Suprapubic skin (tissue), 3 donors: ENCODE measurements around the gene TTC28.

Experiments used
- POLR2A ChIP-seq, 2 donors: fragments of 450-650 bp; IDR thresholded peaks; one replicate each; pipeline ENCODE4 v1.6.1; 2017; ENCODE audit warnings: antibody characterized with exemption in 2 of 2, mild to moderate bottlenecking in 2 of 2, moderate library complexity in 2 of 2
- TF ChIP-seq, protein P1 (sequence below), 2 donors: fragments of 200-600 bp in 1 of 2; fragments of 450-650 bp in 1 of 2; sonication (generic) in 1 of 2; IDR thresholded peaks; one replicate each; pipeline ENCODE4 v1.5.1; 2016 to 2019; ENCODE audit warnings: antibody characterized with exemption in 2 of 2, mild to moderate bottlenecking in 1 of 2, moderate library complexity in 1 of 2

DNA sequence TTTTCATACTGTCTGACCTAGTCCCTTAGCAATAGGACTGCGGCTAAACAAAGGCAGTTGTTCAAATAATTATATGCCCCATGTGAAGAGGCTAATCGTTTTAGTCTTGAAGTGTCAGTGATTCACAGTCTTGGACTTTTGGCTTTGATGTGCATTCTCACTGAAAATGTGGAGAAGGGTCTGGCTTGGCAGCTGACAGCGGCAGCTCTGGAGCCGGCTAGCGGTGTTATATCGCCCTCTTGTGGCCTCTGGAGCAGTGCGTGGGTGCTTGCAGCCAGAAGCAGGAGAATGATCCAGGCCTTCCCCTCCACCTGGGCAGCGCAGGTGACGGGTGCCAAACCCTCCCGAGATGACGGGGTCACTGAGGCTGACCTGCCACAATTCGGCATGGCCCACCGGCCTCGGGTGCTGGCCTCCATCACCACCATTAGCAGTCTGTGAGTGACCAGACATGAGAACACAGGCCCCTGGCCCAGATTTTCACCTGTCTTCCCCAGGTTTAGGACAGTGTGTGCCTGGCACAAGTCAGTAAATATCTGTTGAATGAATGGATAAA, 670.3 kb downstream of the TTC28 start:
- TF ChIP-seq POLR2A (IDR thresholded peaks at IDR 0.05), result no peak
- TF ChIP-seq, protein P1, sequence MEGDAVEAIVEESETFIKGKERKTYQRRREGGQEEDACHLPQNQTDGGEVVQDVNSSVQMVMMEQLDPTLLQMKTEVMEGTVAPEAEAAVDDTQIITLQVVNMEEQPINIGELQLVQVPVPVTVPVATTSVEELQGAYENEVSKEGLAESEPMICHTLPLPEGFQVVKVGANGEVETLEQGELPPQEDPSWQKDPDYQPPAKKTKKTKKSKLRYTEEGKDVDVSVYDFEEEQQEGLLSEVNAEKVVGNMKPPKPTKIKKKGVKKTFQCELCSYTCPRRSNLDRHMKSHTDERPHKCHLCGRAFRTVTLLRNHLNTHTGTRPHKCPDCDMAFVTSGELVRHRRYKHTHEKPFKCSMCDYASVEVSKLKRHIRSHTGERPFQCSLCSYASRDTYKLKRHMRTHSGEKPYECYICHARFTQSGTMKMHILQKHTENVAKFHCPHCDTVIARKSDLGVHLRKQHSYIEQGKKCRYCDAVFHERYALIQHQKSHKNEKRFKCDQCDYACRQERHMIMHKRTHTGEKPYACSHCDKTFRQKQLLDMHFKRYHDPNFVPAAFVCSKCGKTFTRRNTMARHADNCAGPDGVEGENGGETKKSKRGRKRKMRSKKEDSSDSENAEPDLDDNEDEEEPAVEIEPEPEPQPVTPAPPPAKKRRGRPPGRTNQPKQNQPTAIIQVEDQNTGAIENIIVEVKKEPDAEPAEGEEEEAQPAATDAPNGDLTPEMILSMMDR (IDR thresholded peaks at IDR 0.05), result peak; percentile 84 to 92
